Measurements from ENCODE around the gene SYDE2.

DNA sequence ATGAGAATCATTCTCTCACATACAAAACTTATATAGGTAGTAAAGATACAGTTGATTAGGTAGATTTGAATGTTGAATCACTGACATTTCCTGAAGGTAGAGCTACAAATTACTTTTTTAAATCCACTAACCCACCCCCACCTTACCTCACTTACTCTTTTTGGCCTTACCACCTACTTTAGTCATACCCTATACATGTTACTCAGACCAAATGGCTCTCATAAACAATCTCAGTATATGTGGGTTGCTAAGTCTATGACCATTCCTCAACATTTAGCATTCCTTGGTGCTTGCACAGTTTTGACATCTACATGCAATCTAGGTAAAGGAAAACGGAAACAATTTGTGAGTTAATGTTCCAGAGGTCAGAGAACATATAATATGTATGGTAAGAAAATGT lies 26.3 kb downstream of the SYDE2 start:
- TF ChIP-seq EP300 (IDR thresholded peaks at IDR 0.05; ENCODE audit: borderline replicate concordance in 1 of 2, low read depth in 1 of 2, low read length in 1 of 2), result no peak
- TF ChIP-seq RFX5 (IDR thresholded peaks at IDR 0.05; ENCODE audit: low read length), result no peak
- TF ChIP-seq POLR2AphosphoS5 (IDR thresholded peaks at IDR 0.05; ENCODE audit: low read depth, low read length), result no peak
- TF ChIP-seq, protein P1, sequence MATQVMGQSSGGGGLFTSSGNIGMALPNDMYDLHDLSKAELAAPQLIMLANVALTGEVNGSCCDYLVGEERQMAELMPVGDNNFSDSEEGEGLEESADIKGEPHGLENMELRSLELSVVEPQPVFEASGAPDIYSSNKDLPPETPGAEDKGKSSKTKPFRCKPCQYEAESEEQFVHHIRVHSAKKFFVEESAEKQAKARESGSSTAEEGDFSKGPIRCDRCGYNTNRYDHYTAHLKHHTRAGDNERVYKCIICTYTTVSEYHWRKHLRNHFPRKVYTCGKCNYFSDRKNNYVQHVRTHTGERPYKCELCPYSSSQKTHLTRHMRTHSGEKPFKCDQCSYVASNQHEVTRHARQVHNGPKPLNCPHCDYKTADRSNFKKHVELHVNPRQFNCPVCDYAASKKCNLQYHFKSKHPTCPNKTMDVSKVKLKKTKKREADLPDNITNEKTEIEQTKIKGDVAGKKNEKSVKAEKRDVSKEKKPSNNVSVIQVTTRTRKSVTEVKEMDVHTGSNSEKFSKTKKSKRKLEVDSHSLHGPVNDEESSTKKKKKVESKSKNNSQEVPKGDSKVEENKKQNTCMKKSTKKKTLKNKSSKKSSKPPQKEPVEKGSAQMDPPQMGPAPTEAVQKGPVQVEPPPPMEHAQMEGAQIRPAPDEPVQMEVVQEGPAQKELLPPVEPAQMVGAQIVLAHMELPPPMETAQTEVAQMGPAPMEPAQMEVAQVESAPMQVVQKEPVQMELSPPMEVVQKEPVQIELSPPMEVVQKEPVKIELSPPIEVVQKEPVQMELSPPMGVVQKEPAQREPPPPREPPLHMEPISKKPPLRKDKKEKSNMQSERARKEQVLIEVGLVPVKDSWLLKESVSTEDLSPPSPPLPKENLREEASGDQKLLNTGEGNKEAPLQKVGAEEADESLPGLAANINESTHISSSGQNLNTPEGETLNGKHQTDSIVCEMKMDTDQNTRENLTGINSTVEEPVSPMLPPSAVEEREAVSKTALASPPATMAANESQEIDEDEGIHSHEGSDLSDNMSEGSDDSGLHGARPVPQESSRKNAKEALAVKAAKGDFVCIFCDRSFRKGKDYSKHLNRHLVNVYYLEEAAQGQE (IDR thresholded peaks at IDR 0.05; ENCODE audit: low read depth, low read length), result no peak
- TF ChIP-seq FOXJ3 (CRISPR knock-in tag; IDR thresholded peaks at IDR 0.05), result no peak
- no peak for TF ChIP-seq RAD21 (IDR thresholded peaks at IDR 0.05; ENCODE audit: low read length)
